ENCODE results near the gene CCDC158. TPM values are rescaled to one million over a fixed set of nuclear protein-coding genes. Genes with fewer than 3 reads are reported as not detected.

CCDC158 gene
- total and polyA plus RNA-seq, 2 of the 4 experiments (the other 2 are of a cell fraction) = not detected

DNA sequence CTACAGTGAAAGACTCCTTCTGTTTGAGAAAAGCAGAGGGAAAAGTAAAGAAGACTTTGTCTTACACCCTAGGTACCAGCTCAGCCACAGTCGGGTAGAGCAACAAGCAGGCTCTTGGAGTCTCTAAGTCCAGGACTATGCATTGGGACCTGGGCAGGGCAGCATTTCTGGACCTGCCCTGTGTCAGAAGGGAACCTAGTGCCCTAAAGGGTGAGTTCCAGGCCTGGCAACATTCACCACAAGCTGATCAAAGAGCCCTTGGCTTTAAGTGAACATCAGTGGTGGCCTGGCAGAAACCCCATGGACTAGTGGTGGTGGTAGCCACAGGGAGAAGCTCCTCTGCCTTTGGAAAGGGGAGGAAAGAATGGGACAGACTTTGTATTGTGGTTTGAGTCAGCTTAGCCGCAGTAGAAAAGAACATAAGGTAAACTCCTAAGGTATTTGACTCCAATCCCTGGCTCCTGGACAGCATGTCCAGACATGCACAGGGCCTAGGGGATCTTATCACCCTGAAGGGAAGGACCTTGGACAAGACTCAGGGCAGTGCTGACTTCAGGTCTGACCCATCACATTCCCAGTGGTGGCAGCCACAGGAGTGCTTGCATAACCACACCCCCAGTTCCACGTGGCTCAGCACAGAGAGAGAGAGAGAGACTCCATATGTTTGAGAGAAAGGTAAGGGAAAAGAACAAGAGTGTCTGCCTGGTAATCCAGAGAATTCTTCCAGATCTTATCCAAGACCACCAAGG lies 32.6 kb downstream of the CCDC158 start:
- H2AFZ ChIP-seq (replicated peaks; ENCODE audit: low read length, poor library complexity) = peak overlapping the region; percentile 0
- intact Hi-C loops (cut with micrococcal nuclease) (no loop called here), dilution Hi-C loops (cut with HindIII; ENCODE audit: low sequenced_read_pairs, unreplicated experiment) (no loop called here), in situ Hi-C loops (cut with MboI; ENCODE audit: low sequenced_read_pairs) (no loop called here)
- H2BK120ac ChIP-seq (ENCODE audit: low read depth, low read length) = no peak overlapping the region; the same call in 1 of the 2 replicates
- peaks cover 4% of the 10 kb centered on the region; the same call in 1 of the 2 replicates for H3K27me3 ChIP-seq (ENCODE audit: control insufficient read depth, insufficient read depth, low read length)
- ChIA-PET POLR2A (ENCODE audit: unreplicated experiment) (interaction anchor here (1.0 kb wide), 1 partner anchor 9 kb away, joined by 3 read pairs; no protein-coding TSS in a partner anchor), CTCF (interaction anchor here (0.6 to 0.7 kb wide), 2 partner anchors 19 to 1231 kb away, joined by 3 read pairs; no protein-coding TSS in a partner anchor)
- no peak overlapping the region for H4K5ac ChIP-seq (ENCODE audit: low read depth, low read length)
- no peaks in the 10 kb centered on the region for H3K4me1 ChIP-seq (ENCODE audit: control insufficient read depth, insufficient read depth, low read length)
- ATAC-seq (ENCODE audit: low read depth) = peak; percentile 32; the same call in 1 of the 2 replicates
- H3K9ac ChIP-seq (ENCODE audit: low read depth, low read length) = no peak overlapping the region
- no peak overlapping the region for H2BK5ac ChIP-seq (ENCODE audit: low read depth, low read length, poor library complexity, severe bottlenecking)
- H3K23ac ChIP-seq (ENCODE audit: low read depth, low read length) = no peak overlapping the region
- H3K79me1 ChIP-seq (ENCODE audit: low read depth in 1 of 2, low read length in 2 of 2) = no peaks in the 10 kb centered on the region
- no peak overlapping the region for H3K27ac ChIP-seq (ENCODE audit: insufficient read depth, low read length)
- H3K4me2 ChIP-seq (ENCODE audit: low read depth, low read length) = no peak overlapping the region
- no peaks in the 10 kb centered on the region for H3K36me3 ChIP-seq (ENCODE audit: control insufficient read depth, insufficient read depth, low read length)
- no peak overlapping the region for H2AK5ac ChIP-seq (ENCODE audit: low read depth, low read length)
- no peaks in the 10 kb centered on the region for H3K9me1 ChIP-seq (ENCODE audit: insufficient read depth, low read length)
- no peak for DNase-seq
- H3K14ac ChIP-seq (replicated peaks; ENCODE audit: low read depth, low read length) = no peak overlapping the region
- 100% methylated on average over 1 of the region's 3 CpGs; no CpG with 5 or more reads in 1 of the 2 experiments for WGBS, 2 experiments (ENCODE audit: extremely low coverage in 2 of 2, insufficient read length in 1 of 2)
- H3K4ac ChIP-seq (ENCODE audit: low read depth, low read length) = no peak overlapping the region
- no peaks in the 10 kb centered on the region for H4K20me1 ChIP-seq (ENCODE audit: insufficient read depth, low read length)
- no peak overlapping the region for H4K8ac ChIP-seq (ENCODE audit: low read depth in 2 of 2, low read length in 2 of 2)
- H3K4me3 ChIP-seq (ENCODE audit: insufficient read depth, low read depth, low read length) = no peak overlapping the region
- H3K56ac ChIP-seq (ENCODE audit: extremely low read depth, insufficient read depth, low read length) = no peak overlapping the region
- no peak overlapping the region for H2BK20ac ChIP-seq (ENCODE audit: low read depth, low read length)
- H4K91ac ChIP-seq (ENCODE audit: insufficient read depth, low read depth, low read length) = no peak overlapping the region
- no peak for TF ChIP-seq NFE2L2 (IDR thresholded peaks at IDR 0.05; ENCODE audit: low read depth, low read length)
- no peak for TF ChIP-seq RCOR1 (IDR thresholded peaks at IDR 0.05; ENCODE audit: insufficient replicate concordance, low read length)
- TF ChIP-seq BHLHE40 (IDR thresholded peaks at IDR 0.05; ENCODE audit: low read depth, low read length) = no peak
- TF ChIP-seq RFX5 (IDR thresholded peaks at IDR 0.05; ENCODE audit: low read depth, low read length) = no peak
- no peak for TF ChIP-seq CEBPB (IDR thresholded peaks at IDR 0.05; ENCODE audit: low read depth, low read length)
- TF ChIP-seq, protein P1, sequence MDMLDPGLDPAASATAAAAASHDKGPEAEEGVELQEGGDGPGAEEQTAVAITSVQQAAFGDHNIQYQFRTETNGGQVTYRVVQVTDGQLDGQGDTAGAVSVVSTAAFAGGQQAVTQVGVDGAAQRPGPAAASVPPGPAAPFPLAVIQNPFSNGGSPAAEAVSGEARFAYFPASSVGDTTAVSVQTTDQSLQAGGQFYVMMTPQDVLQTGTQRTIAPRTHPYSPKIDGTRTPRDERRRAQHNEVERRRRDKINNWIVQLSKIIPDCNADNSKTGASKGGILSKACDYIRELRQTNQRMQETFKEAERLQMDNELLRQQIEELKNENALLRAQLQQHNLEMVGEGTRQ (IDR thresholded peaks at IDR 0.05; ENCODE audit: low read depth, low read length) = no peak
- TF ChIP-seq FOS (IDR thresholded peaks at IDR 0.05; ENCODE audit: low read depth, low read length) = no peak
- no peak for TF ChIP-seq POLR2A (IDR thresholded peaks at IDR 0.05; ENCODE audit: low read depth, low read length)
- TF ChIP-seq SMC3 (IDR thresholded peaks at IDR 0.05; ENCODE audit: low read depth, low read length) = no peak
- TF ChIP-seq, protein P2, sequence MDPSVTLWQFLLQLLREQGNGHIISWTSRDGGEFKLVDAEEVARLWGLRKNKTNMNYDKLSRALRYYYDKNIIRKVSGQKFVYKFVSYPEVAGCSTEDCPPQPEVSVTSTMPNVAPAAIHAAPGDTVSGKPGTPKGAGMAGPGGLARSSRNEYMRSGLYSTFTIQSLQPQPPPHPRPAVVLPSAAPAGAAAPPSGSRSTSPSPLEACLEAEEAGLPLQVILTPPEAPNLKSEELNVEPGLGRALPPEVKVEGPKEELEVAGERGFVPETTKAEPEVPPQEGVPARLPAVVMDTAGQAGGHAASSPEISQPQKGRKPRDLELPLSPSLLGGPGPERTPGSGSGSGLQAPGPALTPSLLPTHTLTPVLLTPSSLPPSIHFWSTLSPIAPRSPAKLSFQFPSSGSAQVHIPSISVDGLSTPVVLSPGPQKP (IDR thresholded peaks at IDR 0.05; ENCODE audit: borderline replicate concordance, low read depth, low read length) = no peak
- no peak for TF ChIP-seq MAFK (IDR thresholded peaks at IDR 0.05; ENCODE audit: low read depth, low read length)
- no peak for TF ChIP-seq RAD21 (IDR thresholded peaks at IDR 0.05; ENCODE audit: low read length)
- no peak for TF ChIP-seq MAZ (IDR thresholded peaks at IDR 0.05; ENCODE audit: borderline replicate concordance, low read depth, low read length)
- no peak for TF ChIP-seq CHD1 (IDR thresholded peaks at IDR 0.05; ENCODE audit: low read depth, low read length)
- no peak overlapping the region for H2BK15ac ChIP-seq (ENCODE audit: low read depth, low read length)
- H2AK9ac ChIP-seq (replicated peaks; ENCODE audit: low read depth, low read length, poor library complexity) = no peak overlapping the region
- no TSS peak for BruUV-seq (replicated peaks)
- H3K18ac ChIP-seq (ENCODE audit: low read depth, low read length) = no peak overlapping the region
- H3K9me3 ChIP-seq (ENCODE audit: control insufficient read depth, insufficient read depth, low read length) = no peaks in the 10 kb centered on the region
